Activated CD4-positive, alpha-beta T cell treated with anti-CD3 and anti-CD28 coated beads, Interleukin-2, amount 50 U/mL, for 1 hour (primary cell): ENCODE data around the gene C1GALT1.

Experiments
- DNase-seq: peaks from one replicate; pipeline ENCODE4 v3.0.0-alpha.2; 2020

The C1GALT1 gene

GRCh38 chr7:7202375-7202720, 20.0 kb downstream of the C1GALT1 start:
- DNase-seq = no peak

GRCh38 chr7:7203813-7204575, 21.6 kb downstream of the C1GALT1 start:
- no peak for DNase-seq

DNA sequence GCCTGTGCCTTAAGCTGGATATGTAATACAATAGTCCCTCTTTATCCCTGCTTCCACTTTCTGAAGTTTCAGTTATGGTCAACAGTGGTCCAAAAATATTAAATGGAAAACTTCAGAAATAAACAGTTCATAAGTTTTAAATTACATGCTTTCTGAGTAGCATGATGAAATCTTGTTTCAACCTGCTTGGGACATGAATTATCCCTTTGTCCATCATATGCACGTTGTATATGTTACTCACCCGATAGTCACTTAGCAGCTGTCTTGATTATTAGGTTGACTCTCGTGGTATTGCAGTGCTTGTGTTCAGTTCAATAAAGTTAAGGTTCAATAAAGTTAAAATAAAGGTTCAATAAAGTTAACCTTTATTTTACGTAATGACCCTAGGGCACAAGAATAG, 25.5 kb downstream of the C1GALT1 start:
- DNase-seq = no peak

- no peak for DNase-seq
Observed at GRCh38 chr7:7208520-7208919, 26.2 kb downstream of the C1GALT1 start.

DNA sequence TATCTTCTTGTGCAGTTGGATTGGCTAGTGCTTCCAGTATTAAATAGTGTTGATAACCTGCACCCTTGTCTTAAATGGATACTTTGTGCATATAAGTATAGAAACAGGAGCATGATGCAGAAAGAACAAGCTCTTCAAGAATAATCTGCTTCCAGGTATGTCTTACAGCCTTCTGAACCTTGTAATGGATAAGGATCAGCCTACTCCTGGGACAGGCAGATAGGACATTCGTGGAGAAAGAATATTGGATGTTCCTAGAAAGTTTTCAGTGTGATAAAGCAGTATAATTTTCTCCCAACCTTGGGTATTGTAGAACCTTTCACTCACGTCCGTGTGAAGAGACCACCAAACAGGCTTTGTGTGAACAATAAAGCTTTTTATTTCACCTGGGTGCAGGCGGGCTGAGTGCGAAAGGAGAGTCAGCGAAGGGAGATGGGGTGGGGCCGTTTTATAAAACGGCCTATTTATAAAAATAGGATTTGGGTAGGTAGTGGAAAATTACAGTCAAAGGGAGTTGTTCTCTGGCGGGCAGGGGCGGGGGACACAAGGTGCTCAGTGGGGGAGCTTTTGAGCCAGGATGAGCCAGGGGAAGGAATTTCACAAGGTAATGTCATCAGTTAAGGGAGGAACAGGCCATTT, 27.2 kb downstream of the C1GALT1 start:
- no peak for DNase-seq

GRCh38 chr7:7210475-7211237, 28.3 kb downstream of the C1GALT1 start:
- no peak for DNase-seq

GRCh38 chr7:7212612-7213011, 30.3 kb downstream of the C1GALT1 start:
- DNase-seq = no peak

- no peak for DNase-seq
Observed at GRCh38 chr7:7214398-7215347, 32.3 kb downstream of the C1GALT1 start.

DNA sequence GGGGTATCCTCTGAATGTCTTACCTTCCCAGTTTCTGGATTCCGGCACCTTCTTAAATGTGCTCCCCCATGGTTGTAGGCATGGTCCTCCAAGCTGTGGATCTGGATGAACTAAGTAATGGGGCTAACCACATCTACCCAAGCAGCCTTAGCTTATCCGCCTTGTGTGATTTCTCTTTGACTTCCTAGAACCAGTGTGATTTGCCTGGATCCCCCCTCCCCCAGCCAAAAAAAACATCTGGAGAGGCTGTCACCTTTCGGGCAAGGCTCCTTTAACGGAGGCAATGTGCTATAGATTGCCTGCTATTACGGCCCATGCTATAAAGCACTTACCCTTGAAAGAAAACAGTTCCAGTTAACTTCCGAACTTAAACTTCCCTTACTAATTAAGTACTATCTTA, 33.9 kb downstream of the C1GALT1 start:
- DNase-seq = no peak

DNA sequence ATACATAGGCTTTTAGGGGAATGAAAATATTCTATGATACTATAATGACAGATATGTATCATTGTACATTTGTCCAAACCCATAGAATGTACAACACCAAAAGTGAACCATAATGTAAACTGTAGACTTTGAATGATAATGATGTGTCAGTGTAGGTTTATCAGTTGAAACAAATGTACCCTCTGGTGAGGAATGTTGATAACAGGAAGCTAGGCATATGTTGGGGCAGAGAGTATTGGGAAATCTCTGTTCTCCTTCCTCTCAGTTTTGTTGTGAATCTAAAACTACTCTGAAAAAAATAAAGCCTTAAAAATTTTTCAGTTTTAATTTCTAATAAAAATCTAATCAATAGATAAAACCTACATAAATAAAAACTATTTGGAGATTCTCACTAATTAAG, 36.9 kb downstream of the C1GALT1 start:
- DNase-seq = no peak

- DNase-seq = no peak
Observed at GRCh38 chr7:7220821-7221220, 38.5 kb downstream of the C1GALT1 start.

GRCh38 chr7:7221599-7222038, 39.3 kb downstream of the C1GALT1 start:
- no peak for DNase-seq

DNA sequence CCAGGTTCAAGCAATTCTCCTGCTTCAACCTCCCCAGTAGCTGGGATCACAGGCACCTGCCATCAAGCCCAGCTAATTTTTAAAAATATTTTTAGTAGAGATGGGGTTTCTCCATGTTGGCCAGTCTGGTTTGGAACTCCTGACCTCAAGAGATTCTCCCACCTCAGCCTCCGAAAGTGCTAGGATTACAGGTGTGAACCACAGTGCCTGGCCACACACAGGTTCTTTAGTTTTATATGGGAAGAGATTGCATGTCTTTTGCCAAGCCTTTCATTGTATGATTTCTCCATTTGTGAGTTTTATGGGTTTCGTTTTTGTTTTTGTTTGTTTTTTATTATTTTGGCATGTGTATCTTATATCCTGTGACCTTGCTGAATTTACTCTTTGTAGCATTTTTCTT, 40.9 kb downstream of the C1GALT1 start:
- DNase-seq = no peak

DNA sequence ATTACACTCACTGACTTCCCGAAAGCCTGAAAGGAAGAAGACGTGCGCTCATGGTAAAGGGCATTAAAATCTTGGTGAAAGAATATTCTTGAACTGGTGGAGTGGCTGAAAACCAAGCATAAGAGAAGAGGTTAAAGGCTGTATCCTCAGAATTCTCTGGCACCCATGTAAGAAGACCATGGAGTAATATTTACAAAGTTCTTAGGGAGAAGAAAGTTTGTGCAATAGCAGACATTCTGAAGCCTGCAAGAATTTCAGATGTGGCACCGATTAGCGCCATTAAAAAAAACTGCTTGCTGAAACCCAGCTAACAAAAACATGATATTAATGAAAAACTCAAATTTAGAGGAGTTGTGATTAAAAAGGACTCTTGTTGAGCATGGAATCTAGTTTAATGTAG, 44.1 kb downstream of the C1GALT1 start:
- DNase-seq = no peak

DNA sequence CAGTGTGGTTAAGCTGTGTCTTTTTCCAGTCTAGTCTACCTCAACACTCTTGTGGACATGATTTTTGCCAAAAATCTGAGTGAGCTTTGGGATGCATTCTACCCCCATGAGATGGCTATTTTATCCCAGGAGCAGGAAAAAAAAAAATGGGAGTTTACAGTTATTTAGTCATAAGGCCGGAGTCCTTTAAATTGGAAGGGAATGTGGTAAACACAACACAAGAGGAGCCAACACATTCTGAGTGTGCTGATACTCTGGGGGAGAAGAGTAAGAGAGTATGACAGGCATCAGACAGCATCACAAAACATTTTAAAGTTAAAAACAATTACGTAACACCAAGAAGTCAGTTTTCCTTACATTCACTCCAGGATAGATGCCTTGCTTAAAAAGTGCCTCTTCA, 46.1 kb downstream of the C1GALT1 start:
- no peak for DNase-seq

- no peak for DNase-seq
Observed at GRCh38 chr7:7228967-7229366, 46.6 kb downstream of the C1GALT1 start.

GRCh38 chr7:7231000-7231399, 48.7 kb downstream of the C1GALT1 start:
- no peak for DNase-seq

DNA sequence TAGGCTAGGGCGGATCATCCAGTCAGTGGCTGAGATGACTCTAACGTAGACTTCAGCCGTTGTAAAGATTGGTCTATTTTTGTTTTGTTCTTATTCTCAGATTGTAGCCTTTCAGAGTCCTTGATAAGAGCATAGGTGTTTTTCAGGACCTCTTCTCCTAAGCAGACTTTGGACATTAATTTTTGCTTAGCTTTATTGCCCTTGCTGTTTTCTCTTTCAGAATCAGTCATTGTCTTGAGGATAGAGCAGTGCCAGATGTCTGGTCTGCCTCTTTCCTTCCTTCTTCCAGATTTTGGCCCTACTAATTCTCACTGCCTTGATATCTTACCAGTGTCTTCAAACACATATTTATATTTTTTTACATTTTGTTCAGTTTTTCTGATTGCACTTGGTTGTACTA, 49.5 kb downstream of the C1GALT1 start:
- no peak for DNase-seq

DNA sequence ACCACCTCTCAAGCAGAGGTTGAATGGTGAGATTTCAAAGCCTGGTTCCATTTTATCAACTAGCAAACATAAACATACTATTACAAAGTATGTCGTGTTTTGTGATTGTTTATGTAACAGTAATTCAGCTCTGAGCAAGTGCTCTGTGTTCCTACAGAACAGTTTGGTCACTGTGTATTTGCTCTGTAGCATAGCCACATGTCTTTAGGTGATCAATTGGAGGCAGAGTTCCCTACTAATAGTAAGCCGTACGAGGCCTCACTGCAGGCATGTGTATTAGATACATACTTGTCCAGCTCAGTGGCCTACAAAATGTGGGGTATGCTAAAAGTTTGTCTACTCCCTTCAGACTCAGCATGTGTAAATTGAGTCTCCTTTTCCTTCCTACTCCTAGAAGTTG, 53.0 kb downstream of the C1GALT1 start:
- no peak for DNase-seq

DNA sequence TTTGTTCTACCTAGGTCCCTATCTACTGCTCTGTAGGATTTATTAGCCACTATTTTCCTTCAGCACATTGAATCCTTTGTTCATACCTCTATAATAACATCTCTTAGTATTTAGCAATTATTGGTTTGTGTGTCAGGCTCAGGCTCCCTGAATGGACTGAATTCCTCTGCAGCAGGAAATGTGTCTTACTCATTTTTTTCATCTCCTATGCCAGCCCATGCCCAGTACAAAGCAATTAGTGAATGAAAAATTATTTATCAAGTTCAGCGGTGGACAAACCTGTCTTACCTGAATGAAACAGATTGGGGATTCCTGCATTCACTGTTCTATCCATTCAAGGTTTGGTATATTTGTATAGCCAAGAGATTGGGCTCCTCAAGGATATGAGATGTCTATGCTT, 53.7 kb downstream of the C1GALT1 start:
- no peak for DNase-seq

DNA sequence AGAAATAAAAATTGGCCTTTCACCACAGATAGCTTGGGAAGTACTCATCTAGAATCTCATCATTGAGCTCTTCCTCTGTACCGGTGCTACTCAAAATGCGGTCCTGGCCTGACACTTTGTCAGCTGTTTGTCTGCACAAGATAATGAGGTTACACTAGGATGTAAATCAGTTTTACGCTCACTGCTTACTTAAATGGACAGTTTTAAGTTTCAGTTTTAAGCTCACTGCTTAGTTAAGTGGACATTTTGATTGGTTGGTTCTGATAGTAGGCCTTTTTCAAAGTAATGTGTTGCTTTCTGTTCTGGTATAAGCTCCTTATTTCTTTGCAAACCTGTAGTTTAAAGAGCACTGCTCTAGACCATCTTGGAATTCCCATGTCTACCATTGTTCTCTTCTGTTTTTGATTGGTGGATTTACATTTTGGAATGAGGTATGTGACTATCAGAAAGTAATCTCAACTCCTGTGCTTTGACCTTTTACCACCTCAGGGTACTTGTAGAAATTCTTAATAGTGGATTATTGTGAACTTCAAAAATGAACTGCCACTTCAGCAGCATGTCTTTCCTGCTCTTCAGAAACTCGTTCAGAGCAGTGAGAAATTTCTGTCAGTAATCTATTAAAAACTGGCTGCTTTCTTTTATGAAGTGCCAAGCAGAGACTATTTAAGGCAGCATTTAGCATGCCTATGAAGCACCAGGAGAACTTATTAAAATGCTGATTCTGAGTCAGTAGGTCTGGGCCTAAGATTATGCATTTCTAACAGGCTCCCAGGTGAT, 55.0 kb downstream of the C1GALT1 start:
- no peak for DNase-seq

- DNase-seq = no peak
Observed at GRCh38 chr7:7237978-7238267, 55.6 kb downstream of the C1GALT1 start.
